SK-N-MC (cell line): Measurements from ENCODE around the gene SRPK3.

Experiments
- EZH2 ChIP-seq: fragments of 200-600 bp; sonication (generic); IDR thresholded peaks from one replicate; pipeline ENCODE4 v1.6.1; 2017; ENCODE audit warnings: antibody characterized with exemption
- FOXP2 ChIP-seq: optimal IDR thresholded peaks from 2 replicates; pipeline ENCODE3; 2011; ENCODE audit warnings: mild to moderate bottlenecking, moderate library complexity; ENCODE audit not compliant: insufficient read depth; ENCODE audit errors: extremely low read length, control extremely low read depth
- POLR2AphosphoS5 ChIP-seq: IDR thresholded peaks from 2 replicates; pipeline ENCODE4 v1.6.1; 2012; ENCODE audit warnings: mild to moderate bottlenecking, low read depth, low read length, borderline replicate concordance

DNA sequence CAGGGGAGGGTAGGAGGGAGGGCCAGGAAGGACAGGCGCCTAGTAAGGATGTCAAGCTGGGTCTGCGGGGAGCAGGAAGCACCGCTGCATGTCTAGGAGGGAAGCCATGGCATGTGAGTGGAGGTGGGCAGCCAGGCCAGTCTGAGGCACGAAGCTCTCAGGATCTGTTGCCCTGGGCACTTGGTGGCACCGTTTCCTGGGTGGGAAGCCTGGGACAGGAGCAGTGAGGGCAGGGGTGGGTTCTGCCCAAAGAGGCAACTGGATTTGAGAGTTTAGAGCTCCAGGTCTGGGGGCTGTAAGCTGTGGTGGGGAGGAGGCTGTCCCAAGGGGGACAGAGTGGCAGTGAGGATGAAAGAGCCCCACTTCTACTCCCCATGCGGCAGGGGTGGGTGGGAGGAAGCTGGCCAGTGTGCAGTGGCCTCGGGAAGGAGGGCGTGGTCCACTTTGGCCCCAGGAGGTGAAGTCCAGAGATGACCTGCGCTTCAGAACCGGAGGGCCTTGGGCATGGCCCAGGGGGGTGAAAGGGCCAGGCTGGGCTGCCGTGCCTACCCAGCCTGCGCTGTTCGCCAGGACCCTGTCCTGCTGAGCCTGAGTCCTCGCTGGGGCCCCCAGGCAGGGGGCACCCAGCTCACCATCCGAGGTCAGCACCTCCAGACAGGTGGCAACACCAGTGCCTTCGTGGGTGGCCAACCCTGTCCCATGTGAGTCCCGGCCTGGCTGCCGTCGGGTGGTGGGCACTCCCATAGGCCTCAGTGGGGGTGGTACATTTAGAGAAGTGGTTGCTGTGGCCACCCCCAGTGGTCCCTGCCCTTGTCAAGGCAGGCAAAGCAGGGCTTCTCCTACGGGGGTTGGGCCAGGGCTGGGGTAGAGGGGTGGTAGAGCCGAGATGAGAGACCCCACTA is 8.3 kb upstream of the SRPK3 start:
- TF ChIP-seq POLR2AphosphoS5 (no peak), EZH2 (no peak), FOXP2 (no peak)
